22Rv1 (cell line): ENCODE measurements around the gene VAPB.

Source experiments
- H3K27ac ChIP-seq: fragments of 450-650 bp; 2 replicates; pipeline ENCODE4 v1.5.1; 2017
- CTCF ChIP-seq: fragments of 450-650 bp; IDR thresholded peaks from 2 replicates; pipeline ENCODE4 v1.5.1; 2017; ENCODE audit warnings: mild to moderate bottlenecking
- ZFX ChIP-seq: fragments of 450-650 bp; IDR thresholded peaks from 2 replicates; pipeline ENCODE4 v1.6.1; 2017; ENCODE audit warnings: antibody characterized with exemption, borderline replicate concordance

The VAPB gene

DNA sequence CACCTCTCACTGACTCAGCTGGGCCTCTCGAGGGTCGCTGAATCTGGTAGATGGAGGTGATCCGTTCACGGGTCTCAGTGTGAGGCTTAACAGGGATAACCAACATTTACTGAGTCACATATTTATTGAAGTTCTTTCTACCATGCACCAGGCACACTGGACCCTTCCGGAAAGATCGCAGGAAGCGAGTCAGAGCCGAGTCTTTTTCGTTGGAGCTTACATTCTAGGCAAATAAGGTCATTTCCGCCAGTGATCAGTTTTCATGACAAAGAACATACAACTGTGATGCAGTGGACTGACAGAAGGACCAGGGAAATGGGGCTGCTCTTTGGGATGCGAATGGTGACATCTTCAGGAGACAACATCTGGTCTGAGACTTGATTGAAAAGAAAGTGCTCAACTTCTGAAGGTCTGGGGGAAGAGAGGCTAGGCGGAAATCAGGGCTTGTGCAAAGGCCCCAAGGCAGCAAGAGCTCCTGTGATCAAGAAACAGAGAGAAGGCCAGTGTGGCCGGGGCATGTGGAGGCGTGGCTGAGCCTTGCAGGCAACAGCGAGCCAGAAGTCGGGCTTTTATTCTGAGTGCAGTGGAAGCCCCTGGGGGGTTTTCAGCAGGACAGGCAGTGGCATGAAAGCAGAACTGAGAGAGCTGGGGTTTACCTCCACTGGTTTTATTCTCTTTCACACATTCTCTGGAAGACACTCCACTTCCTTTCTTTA lies 69.5 kb downstream of the VAPB start:
- TF ChIP-seq ZFX (no peak), CTCF (no peak)
- no peak overlapping the region for H3K27ac ChIP-seq

DNA sequence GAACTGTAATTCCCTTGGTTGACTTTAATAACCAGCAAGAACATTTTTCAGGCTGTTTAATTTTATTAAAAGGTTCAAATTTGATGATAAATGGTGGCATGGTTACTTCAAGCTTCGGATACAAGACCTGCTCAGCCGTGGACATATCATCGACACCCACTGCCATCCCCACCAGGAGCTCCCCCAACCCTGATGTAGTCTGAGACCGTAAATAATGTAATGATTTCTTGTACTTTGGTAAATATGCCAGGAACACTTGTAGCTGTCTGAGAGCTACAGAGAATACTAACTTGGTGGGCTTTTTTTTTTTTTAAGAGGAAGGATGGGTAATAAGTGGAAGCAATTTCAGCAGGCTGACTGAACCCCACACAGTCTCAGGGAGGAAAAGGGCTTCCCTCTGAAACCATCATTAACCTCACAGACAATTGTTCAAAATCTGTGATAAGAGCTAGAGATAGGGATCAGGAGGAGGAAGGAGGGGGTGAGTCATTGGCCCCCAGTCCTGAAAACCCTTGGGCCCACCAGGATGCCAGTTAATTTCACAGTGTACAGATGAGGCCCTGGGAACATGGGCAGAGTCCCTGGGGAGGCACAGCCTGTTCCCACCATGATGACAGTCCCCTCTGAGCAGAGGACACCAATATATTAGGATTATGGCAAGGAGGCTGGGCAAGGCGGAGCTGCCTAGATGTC lies 70.2 kb downstream of the VAPB start:
- H3K27ac ChIP-seq: no peak overlapping the region

GRCh38 chr20:58461104-58461503 lies 72.1 kb downstream of the VAPB start:
- TF ChIP-seq CTCF (no peak), ZFX (no peak)
- no peak overlapping the region for H3K27ac ChIP-seq

More for the DNA sequence above, 70.2 kb downstream of the VAPB start:
- TF ChIP-seq ZFX (no peak), CTCF (no peak)

DNA sequence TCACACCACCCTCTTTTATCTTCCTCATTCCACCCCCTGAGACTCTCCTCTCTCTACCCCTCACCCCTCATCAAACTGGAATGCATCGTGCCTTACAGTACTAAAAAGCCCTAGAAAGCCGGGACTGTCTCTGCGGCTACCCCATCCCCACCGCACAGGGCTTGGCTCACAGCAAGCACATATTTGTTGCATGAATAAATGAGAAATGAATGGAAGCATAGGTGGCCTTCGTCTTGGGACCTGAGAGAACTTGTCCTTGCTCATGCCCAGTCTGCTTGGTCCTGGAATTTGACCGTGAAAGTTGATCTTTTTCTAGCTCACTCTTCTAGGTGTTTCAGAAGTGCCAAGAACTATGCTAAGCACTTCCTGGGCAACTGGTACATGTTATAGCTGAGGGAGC lies 72.9 kb downstream of the VAPB start:
- H3K27ac ChIP-seq: no peak overlapping the region
- TF ChIP-seq ZFX (no peak), CTCF (no peak)

DNA sequence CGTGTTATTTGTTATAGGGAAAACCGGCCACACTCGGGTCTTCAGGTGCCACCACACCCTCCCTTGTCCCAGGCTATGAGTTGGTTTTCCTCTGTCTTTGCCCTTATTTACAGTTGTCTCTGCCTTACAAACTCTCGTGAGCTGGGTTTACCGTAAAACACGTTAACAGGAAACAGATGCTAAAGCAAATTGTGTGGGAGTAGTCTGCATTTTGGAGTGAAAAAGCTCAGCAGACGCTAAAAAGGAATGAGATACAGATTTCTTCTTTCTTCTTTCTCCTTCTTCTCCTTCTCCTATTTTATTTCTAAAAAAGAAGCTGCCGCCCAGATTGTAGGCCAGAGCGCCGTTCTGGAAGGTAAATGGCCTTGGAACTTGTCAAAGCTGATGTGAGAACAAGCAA lies 74.2 kb downstream of the VAPB start:
- no peak overlapping the region for H3K27ac ChIP-seq
- no peak for TF ChIP-seq ZFX
- TF ChIP-seq CTCF: no peak

DNA sequence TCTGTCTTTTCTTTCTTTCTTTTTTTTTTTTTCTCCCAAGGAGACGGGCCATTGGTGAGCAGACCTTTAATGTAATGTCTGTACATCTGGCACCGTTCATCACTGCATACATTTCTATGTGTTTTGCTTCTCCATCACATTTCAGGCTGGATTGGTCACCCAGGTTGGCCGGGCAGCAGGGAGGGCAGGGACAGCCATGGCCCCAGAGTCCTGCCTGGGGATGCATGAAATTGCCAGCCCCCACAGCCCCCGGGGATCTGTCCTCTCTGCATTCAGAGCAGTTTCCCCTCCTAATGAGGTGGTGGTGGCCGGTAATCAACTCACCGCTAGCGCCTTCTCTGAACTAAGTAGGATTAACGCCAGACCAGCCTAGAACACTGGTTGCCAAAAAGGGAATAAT lies 75.8 kb downstream of the VAPB start:
- no peak for TF ChIP-seq CTCF
- TF ChIP-seq ZFX: no peak
- no peak overlapping the region for H3K27ac ChIP-seq

DNA sequence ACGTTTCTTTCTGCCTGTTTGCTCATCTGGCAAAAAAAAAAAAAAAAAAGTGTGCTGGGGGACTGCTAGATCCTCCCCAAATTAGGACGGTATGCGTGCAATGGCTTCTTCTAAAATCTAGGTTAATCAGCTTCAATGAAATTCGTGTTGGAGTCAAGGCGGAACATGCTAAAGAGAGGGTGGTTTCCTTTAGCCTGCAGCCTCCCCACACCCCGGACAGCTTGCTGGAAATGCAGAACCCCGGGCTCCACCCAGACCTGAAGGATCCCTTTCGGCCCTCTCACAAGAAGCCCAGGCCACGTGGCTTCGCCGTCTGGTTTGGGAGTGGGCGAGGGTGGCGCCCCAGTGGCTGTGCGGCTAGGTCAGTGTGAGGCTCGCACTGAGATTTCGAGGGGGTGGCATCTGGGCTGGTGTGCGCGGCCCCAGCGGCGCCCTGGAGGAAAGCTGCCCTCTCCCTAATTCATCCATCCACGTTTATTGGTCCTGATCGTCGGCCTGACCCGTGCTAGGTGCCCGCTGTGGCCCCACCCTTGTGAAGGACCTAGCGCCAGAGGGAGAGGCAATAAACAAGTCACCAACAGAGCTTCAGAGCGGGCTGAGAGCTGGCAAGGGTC lies 77.2 kb downstream of the VAPB start:
- TF ChIP-seq CTCF: no peak
- TF ChIP-seq ZFX: no peak
- no peak overlapping the region for H3K27ac ChIP-seq
